ENCODE data around the gene RNF5.

DNA sequence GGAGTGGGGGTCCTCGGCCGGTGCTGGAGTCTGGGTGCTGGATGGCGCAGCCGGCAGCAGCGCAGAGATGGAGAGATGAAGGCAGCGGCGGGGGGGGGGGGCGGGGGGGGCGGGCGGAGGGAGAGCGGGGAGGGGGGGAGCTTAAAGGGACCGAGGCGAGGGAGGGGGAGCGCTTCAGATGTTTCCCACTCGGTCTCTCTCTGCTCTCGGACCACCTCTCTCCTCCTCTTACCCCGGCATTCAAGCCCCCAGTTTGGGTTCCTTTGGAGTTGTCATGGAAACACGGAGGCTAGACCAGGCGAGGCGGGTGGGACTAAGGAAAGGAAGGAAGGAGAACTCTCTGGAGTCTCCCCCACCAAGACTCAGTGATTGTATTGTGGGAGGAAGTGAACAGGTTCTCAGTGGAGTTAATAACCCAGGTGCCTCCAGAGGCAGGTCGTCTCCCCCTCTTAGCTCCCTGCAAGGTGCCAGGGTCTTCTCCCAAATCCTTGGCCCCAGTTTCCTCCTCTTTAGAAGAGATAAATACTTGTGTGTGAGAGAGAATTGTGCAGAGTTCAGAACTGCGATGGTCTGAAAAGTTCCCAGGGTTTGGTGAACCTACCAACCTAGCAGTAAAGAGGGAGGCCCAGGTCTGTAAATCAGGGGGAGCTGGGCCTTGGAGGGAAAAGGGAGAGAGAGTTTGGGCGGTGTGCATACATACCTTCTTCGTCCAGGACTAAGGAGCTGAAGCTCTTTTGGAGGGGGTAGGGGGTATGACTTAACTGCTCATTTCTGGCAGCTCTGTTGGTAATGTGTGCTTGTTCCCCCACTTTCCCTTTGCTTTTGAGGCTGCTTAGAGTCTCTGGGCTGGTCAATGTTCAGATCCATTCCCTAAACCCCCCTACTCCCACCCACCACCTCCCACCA, 26.1 kb upstream of the RNF5 start, which contains the start of gene PRRT1:
- TF ChIP-seq YY1 (IDR thresholded peaks at IDR 0.05; ENCODE audit: extremely low read depth, insufficient replicate concordance, low read depth, low read length): no peak
- TF ChIP-seq, protein P1, sequence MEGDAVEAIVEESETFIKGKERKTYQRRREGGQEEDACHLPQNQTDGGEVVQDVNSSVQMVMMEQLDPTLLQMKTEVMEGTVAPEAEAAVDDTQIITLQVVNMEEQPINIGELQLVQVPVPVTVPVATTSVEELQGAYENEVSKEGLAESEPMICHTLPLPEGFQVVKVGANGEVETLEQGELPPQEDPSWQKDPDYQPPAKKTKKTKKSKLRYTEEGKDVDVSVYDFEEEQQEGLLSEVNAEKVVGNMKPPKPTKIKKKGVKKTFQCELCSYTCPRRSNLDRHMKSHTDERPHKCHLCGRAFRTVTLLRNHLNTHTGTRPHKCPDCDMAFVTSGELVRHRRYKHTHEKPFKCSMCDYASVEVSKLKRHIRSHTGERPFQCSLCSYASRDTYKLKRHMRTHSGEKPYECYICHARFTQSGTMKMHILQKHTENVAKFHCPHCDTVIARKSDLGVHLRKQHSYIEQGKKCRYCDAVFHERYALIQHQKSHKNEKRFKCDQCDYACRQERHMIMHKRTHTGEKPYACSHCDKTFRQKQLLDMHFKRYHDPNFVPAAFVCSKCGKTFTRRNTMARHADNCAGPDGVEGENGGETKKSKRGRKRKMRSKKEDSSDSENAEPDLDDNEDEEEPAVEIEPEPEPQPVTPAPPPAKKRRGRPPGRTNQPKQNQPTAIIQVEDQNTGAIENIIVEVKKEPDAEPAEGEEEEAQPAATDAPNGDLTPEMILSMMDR (IDR thresholded peaks at IDR 0.05 in 2 of 3, conservative IDR thresholded peaks at IDR 0.05 in 1 of 3; ENCODE audit: borderline replicate concordance in 1 of 3, insufficient read depth in 1 of 3, low read depth in 2 of 3, low read length in 2 of 3): no peak
